Right renal cortex interstitium (tissue), 3 donors: Measurements from ENCODE around the gene MCM3AP. TPM values are rescaled to one million over a fixed set of nuclear protein-coding genes. Genes with fewer than 3 reads are reported as not detected.
"Not testable (repeated sequence)": the region's sequence is repeated elsewhere in the genome, so short reads cannot be mapped to it uniquely, and the experiment has no call there.

Experiments
- DNase-seq, 3 donors: peaks; one replicate each; pipeline ENCODE4 v3.0.0-alpha.2; 2013; ENCODE audit warnings: low read depth in 3 of 3, low spot score in 2 of 3
- polyA plus RNA-seq, 3 donors: library from polyadenylated mRNA; unstranded; fragments of 120-200 nt; gene quantifications; one replicate each; pipeline ENCODE4 v1.2.1, GENCODE V29; 2013; ENCODE audit not compliant: insufficient read length in 3 of 3

MCM3AP gene
- polyA plus RNA-seq, 3 donors, result 66.9 to 74.4 (median 70.3) TPM

DNA sequence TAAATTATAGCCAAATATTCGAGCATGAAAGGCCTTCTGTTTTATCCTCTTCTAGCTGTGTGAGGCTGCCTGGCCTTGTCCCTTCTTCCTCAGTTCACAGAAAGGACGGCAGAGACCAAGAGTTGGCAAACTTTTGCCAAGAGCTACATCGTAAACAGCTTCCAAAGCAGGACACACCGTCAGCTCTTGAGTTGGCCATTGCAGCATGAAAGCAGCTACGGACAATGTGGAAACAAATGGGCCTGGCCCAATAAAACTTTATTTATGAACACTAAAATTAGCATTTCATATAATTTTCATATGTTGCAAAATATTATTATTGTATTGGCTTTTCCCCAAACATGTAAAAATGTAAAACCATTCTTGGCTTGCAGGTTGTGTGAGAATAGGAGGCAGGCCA lies 27.5 kb upstream of the MCM3AP start:
- no peak for DNase-seq

DNA sequence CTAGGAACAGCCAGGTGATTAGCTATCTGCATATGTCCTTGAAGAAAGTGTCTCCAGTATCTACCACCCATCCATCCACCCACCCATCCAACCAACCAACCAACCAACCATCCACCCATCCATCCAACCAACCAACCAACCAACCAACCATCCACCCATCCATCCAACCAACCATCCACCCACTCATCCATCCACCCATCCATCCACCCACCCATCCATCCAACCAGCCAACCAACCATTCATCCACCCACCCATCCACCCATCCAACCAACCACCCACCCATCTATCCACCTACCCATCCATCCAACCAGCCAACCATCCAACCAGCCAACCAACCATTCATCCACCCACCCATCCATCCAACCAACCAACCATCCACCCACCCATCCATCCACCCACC lies 26.2 kb upstream of the MCM3AP start:
- no peak for DNase-seq

DNA sequence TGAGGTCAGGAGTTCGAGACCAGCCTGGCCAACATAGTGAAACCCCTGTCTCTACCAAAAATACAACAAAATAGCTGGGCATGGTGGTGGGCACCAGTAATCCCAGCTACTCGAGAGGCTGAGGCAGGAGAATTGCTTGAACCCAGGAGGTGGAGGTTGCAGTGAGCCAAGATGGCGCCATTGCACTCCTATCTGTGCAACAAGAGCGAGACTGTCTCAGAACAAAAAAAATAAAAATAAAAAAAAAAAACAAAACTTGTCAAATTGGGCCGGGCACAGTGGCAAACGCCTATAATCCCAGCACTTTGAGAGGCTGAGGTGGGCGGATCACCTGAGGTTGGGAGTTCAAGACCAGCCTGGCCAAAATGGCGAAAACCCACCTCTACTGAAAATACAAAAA lies 24.8 kb upstream of the MCM3AP start:
- not testable (repeated sequence) for DNase-seq

DNA sequence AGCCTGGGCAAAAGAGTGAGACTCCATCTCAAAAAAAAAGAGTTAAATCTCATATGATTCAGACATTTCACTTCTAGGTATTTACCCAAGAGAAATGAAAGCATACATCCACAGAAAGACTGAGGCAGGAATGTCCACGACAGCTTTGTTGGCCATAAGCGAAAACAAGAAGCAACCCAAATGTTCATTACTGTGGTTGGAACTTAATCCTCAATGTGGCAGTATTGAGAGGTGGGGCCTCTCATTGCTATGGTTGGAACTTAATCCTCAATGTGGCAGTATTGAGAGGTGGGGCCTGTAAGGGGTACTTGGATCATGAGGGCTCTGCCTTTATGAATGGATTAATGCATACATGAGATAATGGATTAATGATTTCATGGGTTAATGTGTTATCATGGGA lies 23.0 kb upstream of the MCM3AP start:
- DNase-seq, result no peak

DNA sequence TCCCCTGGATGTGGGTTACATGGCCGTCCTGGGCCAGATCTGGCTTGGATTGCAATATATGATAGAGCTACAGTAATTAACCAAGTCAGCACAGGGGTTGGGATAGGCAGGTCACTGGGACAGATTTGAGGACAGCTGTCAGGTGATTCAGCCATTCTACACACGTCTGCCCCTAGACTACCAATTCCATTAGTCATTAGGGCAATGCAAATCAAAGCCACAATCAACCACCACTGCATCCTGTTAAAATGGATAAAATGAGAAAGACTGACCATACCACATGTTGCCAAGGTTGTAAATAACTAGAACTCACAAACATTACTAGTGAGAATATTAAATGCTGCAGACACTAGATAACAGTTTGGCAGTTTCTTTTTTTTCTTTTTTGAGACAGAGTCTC lies 22.2 kb upstream of the MCM3AP start:
- no peak for DNase-seq

DNA sequence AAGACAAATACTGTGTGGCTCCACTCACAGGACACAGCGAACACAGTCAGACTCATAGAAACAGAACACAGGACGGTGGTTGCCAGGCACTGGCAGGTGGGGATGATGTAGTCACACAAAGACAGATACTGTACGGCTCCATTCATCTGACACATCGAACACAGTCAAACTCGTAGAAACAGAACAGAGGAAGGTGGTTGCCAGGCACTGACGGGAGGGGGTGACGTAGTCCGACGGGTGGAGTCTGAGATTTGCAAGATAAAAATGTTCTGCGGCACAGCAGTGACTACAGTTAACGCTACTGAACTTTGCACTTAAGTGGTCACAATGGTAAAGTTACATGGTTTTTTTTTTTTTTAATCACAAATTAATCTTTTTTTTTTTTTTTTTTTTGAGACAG lies 19.5 kb upstream of the MCM3AP start:
- no peak for DNase-seq

DNA sequence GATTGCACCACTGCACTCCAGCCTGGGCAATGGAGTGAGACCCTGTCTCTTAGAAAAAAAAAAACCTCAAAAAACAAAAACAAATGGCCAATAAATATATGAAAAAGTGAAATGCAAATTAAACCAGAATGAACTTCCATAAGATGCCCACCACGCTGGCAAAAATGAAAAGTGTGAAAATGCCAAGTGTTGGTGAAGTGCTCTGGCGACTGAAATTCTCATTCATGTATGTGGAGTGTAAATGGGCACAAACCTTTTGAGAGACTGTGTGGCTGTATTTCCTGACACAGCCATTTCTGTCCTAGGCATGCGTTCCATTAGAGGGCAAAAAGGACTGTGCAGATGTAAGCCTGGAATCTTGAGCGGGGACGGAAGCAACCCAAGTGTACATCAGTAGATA lies 19.0 kb upstream of the MCM3AP start:
- DNase-seq, result no peak

DNA sequence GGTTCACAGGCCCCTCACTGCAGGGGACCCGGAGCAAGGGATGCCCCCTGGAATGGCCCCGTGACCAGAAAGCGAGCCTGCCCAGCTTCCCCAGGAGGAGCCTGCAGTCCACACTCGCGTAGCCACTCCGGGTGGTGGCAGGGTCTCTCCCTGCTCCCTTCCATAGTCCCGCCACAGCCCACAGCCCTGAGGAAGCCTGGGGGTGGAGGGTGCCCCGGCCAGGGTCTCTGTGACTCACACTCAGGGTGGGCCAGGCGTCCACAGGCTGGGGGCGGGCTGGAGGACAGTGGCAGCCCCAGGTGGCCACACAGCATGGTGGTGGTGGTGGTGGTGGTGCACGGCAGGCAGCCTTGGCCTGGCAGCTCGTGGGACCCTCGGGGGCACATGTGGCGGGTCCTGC lies 16.3 kb upstream of the MCM3AP start:
- DNase-seq, result no peak

DNA sequence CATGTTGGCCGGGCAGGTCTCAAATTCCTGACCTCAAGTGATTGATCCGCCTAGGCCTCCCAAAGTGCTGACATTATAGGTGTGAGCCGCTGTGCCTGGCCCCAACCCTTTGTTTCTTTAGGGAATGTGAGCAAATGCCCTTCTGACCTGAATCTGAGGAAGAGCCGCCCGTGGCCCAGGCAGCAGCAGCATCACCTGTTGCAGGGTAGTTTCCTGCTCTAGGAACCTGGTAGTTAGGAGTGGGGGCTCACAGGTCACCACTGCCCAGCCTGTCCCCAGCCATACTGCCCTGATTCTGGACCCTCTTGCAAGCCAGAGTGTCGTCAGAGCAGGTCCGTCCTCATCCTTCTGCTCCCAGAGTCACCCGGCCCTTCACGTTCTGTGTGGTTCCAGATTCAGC lies 13.8 kb upstream of the MCM3AP start:
- DNase-seq, result no peak

DNA sequence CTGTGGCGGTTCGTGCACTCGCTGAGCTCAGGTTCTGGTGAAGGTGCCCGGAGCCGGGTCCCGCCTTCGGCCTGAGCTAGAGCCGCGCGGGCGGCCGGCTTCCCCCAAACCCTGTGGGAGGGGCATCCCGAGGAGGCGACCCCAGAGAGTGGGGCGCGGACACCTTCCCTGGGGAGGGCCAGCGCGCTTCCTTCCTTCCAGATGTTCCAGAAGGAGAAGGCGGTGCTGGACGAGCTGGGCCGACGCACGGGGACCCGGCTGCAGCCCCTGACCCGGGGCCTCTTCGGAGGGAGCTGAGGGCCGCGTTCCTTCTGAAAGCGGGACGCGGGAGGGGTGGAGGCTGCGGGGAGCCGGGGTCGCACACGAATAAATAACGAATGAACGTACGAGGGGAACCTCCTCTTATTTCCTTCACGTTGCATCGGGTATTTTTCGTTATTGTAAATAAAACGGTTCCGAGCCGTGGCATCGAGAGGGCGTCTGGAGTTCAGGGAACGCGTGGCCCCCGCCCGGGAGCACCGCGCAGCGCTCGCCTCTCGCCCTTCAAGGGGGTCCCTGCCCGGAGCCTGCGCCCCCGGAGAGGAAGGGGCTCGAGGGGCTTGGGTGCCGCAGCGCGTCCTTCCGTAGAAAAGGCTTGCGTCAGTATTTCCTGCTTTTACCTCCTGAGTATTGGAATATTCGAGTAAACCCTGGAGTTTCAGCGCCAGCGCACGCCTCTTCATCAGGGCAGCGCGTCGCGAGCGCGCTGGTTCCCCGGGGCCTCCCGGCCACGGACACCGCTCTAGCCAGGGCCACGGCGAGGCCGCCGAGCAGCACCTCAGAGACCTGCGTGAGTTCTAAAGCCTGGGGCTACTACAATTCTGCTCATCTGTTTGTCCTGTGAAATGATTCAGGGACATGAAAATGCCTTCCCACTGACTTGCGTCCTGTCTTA lies 12.2 kb upstream of the MCM3AP start:
- peak in 1 of 3 donors; percentile 21 for DNase-seq

DNA sequence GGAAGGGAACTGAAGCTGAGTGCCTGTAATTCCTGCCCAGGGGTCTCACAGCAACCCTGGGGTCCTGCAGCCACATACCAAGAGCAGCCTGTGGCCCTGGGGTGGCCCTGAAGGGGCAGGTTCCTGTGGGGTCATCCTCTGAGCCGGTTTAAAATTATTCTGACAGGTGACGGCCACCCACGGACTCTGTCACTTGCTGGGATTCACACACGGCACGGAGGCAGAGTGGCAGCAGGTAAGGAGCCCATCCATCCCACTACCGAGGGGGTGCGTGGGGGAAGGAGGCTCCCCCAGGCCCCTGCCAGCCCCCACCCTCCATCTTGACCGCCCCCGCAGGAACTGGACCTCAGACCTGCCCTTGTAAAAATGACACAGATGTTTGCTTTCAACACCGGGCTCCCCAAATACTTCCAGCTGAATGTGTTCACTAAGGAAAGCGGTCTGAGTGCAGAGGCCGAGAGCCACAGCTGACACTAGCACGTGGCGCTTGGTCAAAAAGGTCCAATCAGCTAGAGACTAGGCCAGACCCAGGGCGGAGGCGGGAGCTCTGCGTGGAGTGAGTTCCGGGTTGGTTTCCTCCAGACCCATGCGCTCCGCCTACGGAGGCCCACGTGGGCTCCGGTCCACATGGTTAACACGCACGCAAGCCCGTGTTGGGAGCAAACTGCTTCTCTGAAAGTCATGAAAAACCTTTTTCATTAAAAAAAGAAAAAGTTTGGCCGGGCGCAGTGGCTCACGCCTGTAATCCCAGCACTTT lies 10.8 kb upstream of the MCM3AP start:
- DNase-seq, result peak in 2 of 3 donors; percentile 38 to 48

DNA sequence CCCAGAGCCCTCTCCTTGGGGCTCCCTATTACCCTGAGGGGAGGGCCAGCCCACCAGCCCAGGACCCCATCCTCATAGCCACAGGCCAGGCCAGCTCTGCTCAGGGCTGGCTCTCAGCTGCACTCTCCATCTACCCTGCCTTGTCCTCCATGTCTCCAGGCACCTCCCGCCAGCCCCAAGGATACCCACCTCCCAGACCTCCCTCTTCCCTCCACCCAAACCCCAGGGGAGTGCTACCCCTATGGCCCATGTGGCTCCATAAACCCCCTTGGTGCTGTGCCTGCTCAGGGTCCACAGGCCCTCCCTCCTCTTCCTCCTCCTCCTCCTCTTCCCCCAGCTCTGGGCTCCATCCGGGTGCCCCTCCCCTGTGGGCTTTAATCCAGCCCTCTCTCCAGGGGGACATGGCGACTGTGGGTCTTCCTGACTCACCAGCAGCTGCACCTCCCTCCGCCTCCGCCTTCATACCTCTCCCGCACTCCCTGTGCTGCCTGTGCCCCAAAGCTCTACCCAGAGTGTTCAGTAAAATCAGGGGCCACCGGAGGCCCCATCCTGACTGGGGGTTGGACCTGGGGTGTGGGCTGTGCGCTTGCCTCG lies 9.9 kb upstream of the MCM3AP start:
- no peak for DNase-seq

DNA sequence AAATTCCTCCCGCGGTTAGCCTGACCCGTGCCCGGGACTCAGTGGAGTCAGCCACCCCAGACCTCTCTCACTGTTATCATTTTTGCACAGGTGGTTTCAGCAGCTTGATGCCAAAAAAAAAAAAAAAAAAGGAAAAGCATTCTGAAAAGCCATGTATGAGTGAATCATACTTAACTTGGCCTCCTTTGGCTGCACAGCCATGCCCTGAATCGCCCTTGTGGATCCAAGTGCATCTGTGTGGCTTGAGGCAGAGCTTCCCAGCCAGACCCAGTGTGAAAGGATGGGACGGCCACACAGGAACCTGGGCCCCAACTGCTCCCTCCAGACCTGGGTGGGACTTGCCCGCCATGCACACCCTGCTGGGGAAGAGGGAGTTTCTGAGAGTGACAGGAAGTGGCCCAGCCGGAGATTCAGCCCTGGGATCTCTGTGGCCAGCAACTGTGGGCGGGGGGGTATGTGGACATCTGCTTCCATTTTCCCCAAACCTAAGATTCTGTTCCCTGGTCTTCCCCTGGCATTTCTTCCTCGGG lies 9.3 kb upstream of the MCM3AP start:
- DNase-seq, result no peak

DNA sequence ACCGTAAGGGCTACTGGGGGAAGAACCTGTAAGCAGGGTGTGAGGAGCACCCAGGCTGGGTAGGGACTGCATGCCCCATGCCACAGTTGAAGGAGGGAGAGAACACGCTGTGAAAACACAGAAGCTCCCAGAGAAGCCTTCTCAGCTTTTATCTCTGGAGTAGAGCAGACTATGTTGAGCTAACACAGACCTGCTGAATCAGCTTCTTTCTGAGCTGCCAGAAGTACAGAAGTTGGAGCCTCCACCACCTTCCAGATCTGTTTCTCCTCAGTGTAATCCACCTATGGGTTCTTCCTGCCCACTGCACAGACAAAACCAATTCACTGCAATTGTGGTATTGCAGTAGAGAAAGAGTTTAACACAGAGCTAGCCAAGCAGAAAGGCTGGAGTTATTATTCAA lies 6.2 kb upstream of the MCM3AP start:
- DNase-seq, result no peak

DNA sequence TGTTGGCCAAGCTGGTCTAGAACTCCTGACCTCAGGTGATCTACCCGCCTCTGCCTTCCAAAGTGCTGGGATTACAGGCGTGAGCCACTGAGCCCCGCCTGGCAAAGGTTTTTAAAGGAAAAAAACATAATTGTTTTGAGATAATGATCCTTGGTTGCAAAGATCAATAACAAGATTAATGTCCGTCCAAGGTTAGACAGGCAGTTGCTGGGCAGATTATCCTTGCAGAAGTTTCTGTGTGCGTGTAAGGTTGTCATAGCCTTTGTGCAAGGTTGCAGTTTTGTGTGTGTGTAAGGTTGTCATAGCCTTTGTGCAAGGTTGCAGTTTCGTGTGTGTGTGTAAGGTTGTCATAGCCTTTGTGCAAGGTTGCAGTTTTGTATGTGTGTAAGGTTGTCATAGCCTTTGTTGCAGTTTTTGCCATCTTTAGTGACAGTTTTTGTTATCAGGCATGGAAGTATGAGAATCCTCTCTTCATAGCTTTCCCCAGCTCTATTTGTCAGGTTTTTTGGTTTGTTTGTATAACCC lies 4.3 kb upstream of the MCM3AP start:
- no peak for DNase-seq

DNA sequence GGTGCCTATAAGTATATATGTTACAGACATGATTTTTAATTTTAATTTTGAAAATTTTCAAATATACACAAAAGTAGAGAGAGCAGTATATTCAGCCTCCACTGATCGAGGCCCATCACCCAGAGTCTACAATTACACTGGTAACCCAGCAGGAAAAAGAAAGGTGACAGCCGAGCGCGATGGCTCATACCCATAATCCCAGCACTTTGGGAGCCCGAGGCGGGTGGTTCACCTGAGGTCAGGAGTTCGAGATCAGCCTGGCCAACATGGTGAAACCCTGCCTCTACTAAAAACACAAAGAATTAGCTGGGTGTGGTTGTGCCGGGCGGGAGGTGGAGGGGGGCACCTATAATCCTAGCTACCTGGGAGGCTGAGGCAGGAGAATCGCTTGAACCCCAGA lies 2.1 kb upstream of the MCM3AP start:
- no peak for DNase-seq

DNA sequence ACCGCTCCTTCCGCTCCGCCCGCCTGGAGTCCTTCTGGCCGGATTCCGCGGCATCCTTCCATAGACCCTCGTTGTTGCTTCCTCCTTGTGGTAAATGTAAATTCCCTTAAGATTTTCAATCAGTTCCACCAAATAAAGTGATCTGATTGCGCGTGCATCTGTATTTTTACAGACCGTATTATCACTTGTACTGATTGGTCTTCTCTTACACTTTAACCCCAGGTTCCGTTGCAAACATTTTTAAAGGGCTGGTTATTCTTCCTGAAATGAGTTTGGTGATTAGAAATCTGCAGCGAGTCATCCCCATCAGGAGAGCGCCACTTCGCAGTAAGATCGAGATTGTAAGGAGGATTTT lies 1.2 kb upstream of the MCM3AP start:
- peak in 1 of 3 donors; percentile 42 for DNase-seq

DNA sequence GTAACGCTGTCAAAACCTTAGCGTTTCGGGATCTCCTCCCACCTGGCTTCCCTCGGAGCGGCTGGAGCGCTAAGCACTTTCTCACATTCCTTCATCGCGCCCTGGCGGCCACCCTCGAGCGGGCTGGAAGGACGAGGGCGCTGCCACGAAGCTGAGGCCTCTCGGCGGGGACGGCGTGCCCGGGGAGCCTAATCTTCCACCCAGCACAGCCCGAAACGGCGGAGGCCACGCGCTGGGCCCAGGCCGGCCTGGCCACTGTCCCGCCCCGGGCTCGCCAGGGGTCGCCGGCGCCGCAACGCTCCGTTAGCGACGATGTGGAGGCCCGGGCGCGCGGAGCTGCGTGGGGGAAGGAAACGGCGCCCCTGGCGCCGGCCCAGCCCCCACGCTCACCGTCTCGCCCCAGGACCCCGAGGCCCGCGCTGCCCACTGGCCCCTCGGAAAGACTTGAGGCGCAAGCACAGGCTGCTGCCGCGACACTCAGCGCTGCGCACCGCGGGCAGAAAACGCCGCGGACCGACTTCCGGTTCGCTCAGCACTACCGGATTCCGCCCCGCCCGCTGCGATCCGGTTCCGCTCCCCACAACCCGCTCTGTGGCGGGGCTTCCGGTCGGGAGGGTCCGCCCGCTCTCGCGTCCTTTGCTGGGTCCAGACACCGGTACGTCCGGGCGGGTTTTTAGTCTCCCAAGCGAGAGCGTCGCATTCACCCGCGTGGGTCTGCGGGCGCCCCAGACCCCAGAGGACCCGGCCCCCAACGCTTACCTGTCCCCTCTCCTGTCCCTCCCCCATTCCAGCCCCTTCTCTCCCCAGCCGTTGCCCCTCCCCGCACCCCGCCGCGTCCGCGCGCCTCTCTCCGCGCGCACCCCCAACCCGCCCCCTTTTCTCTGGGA lies 593 bp upstream of the MCM3AP start, which contains the start of gene YBEY:
Gene YBEY, plus strand, starts transcription at position 582 of the 887 bp plus-strand sequence. CDS start 572 bp downstream, outside the sequence.
- peak in 2 of 3 donors; percentile 72 to 84 for DNase-seq

DNA sequence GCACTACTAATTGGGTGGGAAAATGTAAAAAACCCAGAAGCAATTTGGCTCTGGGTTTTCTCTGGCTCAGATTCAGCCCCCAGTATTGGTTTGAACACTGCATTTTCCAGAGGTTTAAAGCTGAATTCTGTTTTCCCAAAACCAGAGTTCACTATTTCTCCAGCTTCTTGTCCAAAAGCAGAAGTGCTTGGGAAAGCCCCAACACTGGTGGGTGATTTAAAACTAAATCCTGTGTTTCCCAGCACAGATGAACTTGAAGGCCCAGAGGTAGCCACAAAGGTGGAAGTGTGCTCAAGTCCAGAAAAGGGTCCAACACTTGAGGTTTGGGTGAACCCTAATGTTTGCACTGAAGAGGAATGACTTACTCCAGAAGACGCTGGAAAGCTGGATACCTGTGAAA lies 678 bp downstream of the MCM3AP start:
- DNase-seq, result no peak

DNA sequence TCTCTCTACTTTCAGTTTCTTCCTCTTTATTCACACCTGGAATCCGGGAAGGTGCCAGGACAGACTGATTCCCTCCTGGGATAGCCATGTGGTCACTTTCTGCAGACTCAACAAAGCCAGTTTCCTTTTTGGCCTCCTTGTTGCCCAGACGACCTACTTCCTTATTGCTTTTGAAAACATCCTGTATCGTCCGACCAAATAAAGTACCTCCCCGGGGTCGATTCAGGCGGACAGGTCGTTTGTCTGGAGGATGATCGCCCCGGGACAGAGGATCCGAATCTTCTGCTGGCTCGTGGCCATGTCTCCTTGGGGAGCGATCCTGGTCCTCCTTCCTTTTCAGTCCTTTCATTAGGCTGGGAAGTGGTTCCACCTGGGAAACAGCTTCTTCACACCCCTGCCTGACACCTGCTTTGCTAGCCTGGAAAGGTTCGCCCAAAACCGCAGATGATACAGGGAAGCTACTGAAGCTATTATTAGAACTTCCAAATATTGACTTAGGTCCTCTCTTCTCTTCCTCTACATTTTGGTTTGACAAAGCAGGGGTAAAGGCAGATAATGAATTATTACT lies 1.2 kb downstream of the MCM3AP start:
- DNase-seq, result no peak
